Neural cell (in vitro differentiated cells): ENCODE data around the gene TFEB.

Source experiments
- CTCF ChIP-seq: fragments of 450-650 bp; IDR thresholded peaks from 2 replicates; pipeline ENCODE4 v1.5.1; 2014; ENCODE audit warnings: antibody characterized with exemption, mild to moderate bottlenecking, moderate library complexity; ENCODE audit not compliant: poor library complexity, severe bottlenecking
- POLR2AphosphoS5 ChIP-seq: IDR thresholded peaks from 2 replicates; pipeline ENCODE4 v1.6.1; 2012
- RAD21 ChIP-seq: fragments of 450-650 bp; conservative IDR thresholded peaks from 2 replicates; pipeline ENCODE4 v1.6.1; 2014; ENCODE audit warnings: antibody characterized with exemption, mild to moderate bottlenecking, moderate library complexity
- REST ChIP-seq: IDR thresholded peaks from 2 replicates; pipeline ENCODE4 v1.6.1; 2012; ENCODE audit warnings: borderline replicate concordance
- SMC3 ChIP-seq: fragments of 450-650 bp; conservative IDR thresholded peaks from 2 replicates; pipeline ENCODE4 v1.6.1; 2014; ENCODE audit warnings: antibody characterized with exemption, mild to moderate bottlenecking, moderate library complexity; ENCODE audit not compliant: poor library complexity
- TAF1 ChIP-seq: IDR thresholded peaks from 2 replicates; pipeline ENCODE4 v1.6.1; 2012; ENCODE audit warnings: low read depth

- TF ChIP-seq POLR2AphosphoS5 (no peak), CTCF (no peak), RAD21 (no peak), TAF1 (no peak), REST (no peak), SMC3 (no peak)
Measured at GRCh38 chr6:41722969-41723529, 12.4 kb downstream of the TFEB start.
